Upper lobe of left lung (tissue), 6 donors: ENCODE measurements around the gene OSTN. TPM values are rescaled to one million over a fixed set of nuclear protein-coding genes. Genes with fewer than 3 reads are reported as not detected.
"Not testable (repeated sequence)": the region's sequence is repeated elsewhere in the genome, so short reads cannot be mapped to it uniquely, and the experiment has no call there.

Experiments
- ATAC-seq, 2 donors: fragments of 200-7000 bp; cut with Tn5 transposase; one replicate each; pipeline ENCODE4 v1.9.1; 2022; ENCODE audit warnings: mild to moderate bottlenecking in 2 of 2, moderate library complexity in 2 of 2; ENCODE audit not compliant: low FRiP score in 2 of 2
- DNase-seq, 2 donors: peaks; one replicate each; pipeline ENCODE4 v3.0.0-alpha.2; 2019 to 2020
- H3K27ac ChIP-seq, 4 donors: fragments of 200-600 bp; sonication (generic); one replicate each; pipeline ENCODE4 v1.5.1; 2016 to 2019
- H3K27me3 ChIP-seq, 4 donors: fragments of 200-600 bp; sonication (generic); one replicate each; pipeline ENCODE4 v1.5.1; 2017 to 2019
- H3K36me3 ChIP-seq, 4 donors: fragments of 200-600 bp; sonication (generic); one replicate each; pipeline ENCODE4 v1.5.1; 2016 to 2019
- H3K4me1 ChIP-seq, 4 donors: fragments of 200-600 bp; sonication (generic); one replicate each; pipeline ENCODE4 v1.5.1; 2018 to 2019
- H3K4me3 ChIP-seq, 4 donors: fragments of 200-600 bp; sonication (generic); one replicate each; pipeline ENCODE4 v1.5.1; 2017 to 2019; ENCODE audit warnings: mild to moderate bottlenecking in 2 of 4, moderate library complexity in 1 of 4
- H3K9me3 ChIP-seq, 4 donors: fragments of 200-600 bp; sonication (generic); one replicate each; pipeline ENCODE4 v1.5.1; 2018 to 2019
- CTCF ChIP-seq, 6 experiments: fragments of 450-650 bp in 4 of 6; fragments of 200-600 bp in 2 of 6; sonication (generic) in 2 of 6; IDR thresholded peaks; one replicate each; pipeline ENCODE4 v1.5.1; 2016 to 2019; ENCODE audit warnings: antibody characterized with exemption in 6 of 6
- EP300 ChIP-seq, 4 donors: sonication (generic); formaldehyde crosslinking; IDR thresholded peaks; one replicate each; pipeline ENCODE4 v1.5.1; 2017; ENCODE audit warnings: antibody characterized with exemption in 4 of 4, control low read depth in 2 of 4
- POLR2A ChIP-seq, 4 donors: fragments of 450-650 bp; IDR thresholded peaks; one replicate each; pipeline ENCODE4 v1.5.1; 2016 to 2017; ENCODE audit warnings: antibody characterized with exemption in 4 of 4, mild to moderate bottlenecking in 2 of 4
- POLR2AphosphoS5 ChIP-seq, 2 donors: sonication (generic); formaldehyde crosslinking; IDR thresholded peaks; one replicate each; pipeline ENCODE4 v1.5.1; 2017; ENCODE audit warnings: antibody characterized with exemption in 2 of 2
- WGBS, 2 donors: methylation state at CpG; one replicate each; pipeline ENCODE4 v1.1.5; 2017 to 2018; 5-methylcytosine and 5-hydroxymethylcytosine counted together
- total RNA-seq, 6 donors: library from RNA; depleted of rRNA in 4 of 6; stranded (reverse); fragments of >200 nt in 4 of 6; gene quantifications; one replicate each; pipeline versions ENCODE4 v1.1.0 to v1.2.1, GENCODE V29; 2016 to 2021
- donor health status: DM: no; HTN: no; CAD: no; lungs with moderate emphysema.
- donor health status: DM: no; HTN: yes; CAD: no; lungs with severe emphysema.

Gene OSTN
- total RNA-seq, 6 donors from 2014 or later: not detected

DNA sequence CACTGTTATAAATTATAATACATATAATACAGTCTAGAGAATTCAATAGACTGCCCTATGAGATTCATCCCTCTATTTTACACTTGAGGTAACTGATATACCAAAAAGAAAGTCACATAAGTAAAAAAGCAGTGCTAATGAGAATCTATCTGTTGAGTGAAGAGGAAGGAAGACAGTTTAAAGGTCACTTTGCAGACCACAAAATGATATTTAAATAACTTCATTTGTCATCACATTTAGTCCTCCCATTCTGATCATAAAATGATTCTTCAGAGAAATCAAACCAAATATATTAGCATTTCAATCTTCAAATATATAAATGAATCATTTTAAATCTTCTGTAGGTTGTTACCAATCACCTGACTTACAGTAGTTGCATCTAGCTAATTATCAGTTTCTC is 69.7 kb downstream of the OSTN start:
- Histone ChIP-seq H3K27ac (no peak overlapping the region), H3K4me1 (peaks cover 0 to 3% (median 0%) of the 10 kb centered on the region in 4 donors), H3K9me3 (no peaks in the 10 kb centered on the region), H3K36me3 (no peaks in the 10 kb centered on the region), H3K4me3 (no peak overlapping the region), H3K27me3 (no peaks in the 10 kb centered on the region)
- DNase-seq: no peak
- ATAC-seq: no peak
- no peak for TF ChIP-seq CTCF (IDR thresholded peaks at IDR 0.05)
- no peak for TF ChIP-seq POLR2A (IDR thresholded peaks at IDR 0.05)
- no peak for TF ChIP-seq POLR2AphosphoS5 (IDR thresholded peaks at IDR 0.05)
- no peak for TF ChIP-seq EP300 (IDR thresholded peaks at IDR 0.05)

DNA sequence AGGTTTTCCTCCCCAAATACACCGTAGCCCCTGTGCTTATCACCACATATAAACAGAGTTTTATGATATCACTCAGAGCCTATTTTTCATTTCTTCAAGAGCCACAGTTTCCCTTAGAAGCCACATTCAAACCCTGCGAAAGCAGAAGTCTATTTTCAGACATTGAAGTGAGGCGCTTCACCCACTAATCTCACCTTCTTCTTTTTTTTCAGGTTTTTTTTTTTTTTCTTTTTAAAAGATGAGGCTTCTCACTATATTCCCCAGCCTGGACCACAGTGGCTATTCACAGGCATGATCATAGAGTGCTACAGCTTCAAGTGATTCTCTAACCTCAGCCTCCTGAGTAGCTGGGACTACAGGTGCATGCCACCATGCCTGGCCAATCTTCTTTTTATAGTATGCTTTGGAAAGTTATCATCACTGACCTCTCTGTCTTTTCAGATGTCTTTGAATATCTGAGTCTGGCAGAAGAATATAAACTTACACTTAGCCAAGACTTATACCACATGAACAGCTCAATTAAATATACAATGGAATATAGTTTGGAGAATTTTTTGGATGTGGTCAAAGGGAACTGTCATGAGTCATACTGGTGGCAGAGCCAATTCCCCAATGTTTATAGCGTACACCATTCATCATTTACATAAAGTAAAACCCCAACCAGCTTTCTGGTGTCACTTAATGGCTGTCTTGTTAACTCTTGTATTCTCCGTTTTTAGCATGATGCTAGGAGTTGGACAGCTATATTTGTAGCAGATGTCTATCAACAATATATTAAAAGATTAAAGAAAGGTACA is 70.4 kb downstream of the OSTN start:
- no peak overlapping the region for H3K4me3 ChIP-seq
- H3K27me3 ChIP-seq: no peaks in the 10 kb centered on the region
- H3K27ac ChIP-seq: no peak overlapping the region
- no peaks in the 10 kb centered on the region for H3K36me3 ChIP-seq
- no peak for TF ChIP-seq POLR2AphosphoS5 (IDR thresholded peaks at IDR 0.05)
- no peak for TF ChIP-seq CTCF (IDR thresholded peaks at IDR 0.05)
- TF ChIP-seq POLR2A (IDR thresholded peaks at IDR 0.05): no peak
- TF ChIP-seq EP300 (IDR thresholded peaks at IDR 0.05): no peak
- no peaks in the 10 kb centered on the region for H3K9me3 ChIP-seq
- 71 to 72% methylated on average over 5 of the region's 5 CpGs for WGBS, 2 donors
- H3K4me1 ChIP-seq: no peaks in the 10 kb centered on the region
- ATAC-seq: no peak
- no peak for DNase-seq

GRCh38 chr3:191275244-191275643 is 76.2 kb downstream of the OSTN start:
- DNase-seq, H3K36me3 ChIP-seq: not testable (repeated sequence)

GRCh38 chr3:191275751-191276150 is 76.7 kb downstream of the OSTN start:
- TF ChIP-seq POLR2AphosphoS5 (IDR thresholded peaks at IDR 0.05): no peak
- TF ChIP-seq CTCF (IDR thresholded peaks at IDR 0.05): no peak
- TF ChIP-seq EP300 (IDR thresholded peaks at IDR 0.05): no peak
- H3K4me3 ChIP-seq: no peak overlapping the region
- no peak for ATAC-seq

More at GRCh38 chr3:191275244-191275643, 76.2 kb downstream of the OSTN start:
- not testable (repeated sequence) for H3K27ac ChIP-seq, H3K9me3 ChIP-seq, ATAC-seq, H3K27me3 ChIP-seq, H3K4me3 ChIP-seq, H3K4me1 ChIP-seq
- WGBS, 2 donors: 92 to 94% methylated on average over 14 of the region's 14 CpGs

DNA sequence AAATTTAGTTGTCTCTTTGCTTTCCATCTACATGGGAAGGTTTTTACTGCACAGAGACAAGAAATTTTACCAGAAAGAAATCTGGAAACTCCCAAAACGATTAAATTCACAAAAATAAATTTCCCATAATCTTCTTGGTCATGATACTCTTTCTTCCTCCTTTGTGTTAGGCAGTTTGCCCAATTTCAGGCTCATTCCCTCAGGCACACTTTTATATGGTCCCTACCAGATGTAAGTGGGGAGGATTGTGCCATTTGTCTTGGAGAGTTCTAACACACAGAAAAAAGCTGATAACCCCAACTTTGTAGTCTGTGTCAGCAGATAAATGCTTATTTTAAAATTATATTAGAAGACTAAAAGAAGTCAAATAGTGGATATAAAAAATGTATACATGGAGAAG is 81.1 kb downstream of the OSTN start:
- TF ChIP-seq POLR2AphosphoS5 (IDR thresholded peaks at IDR 0.05) (no peak), CTCF (IDR thresholded peaks at IDR 0.05) (no peak), POLR2A (IDR thresholded peaks at IDR 0.05) (no peak), EP300 (IDR thresholded peaks at IDR 0.05) (no peak)

More at GRCh38 chr3:191275751-191276150, 76.7 kb downstream of the OSTN start:
- no peak for DNase-seq
- no peaks in the 10 kb centered on the region for H3K36me3 ChIP-seq
- H3K27me3 ChIP-seq: no peaks in the 10 kb centered on the region
- H3K27ac ChIP-seq: no peak overlapping the region
- H3K4me1 ChIP-seq: no peaks in the 10 kb centered on the region
- no peaks in the 10 kb centered on the region for H3K9me3 ChIP-seq

More for the DNA sequence above, 81.1 kb downstream of the OSTN start:
- ATAC-seq: no peak
- DNase-seq: no peak
- H3K4me3 ChIP-seq: no peak overlapping the region
- H3K4me1 ChIP-seq: no peaks in the 10 kb centered on the region
- H3K9me3 ChIP-seq: no peaks in the 10 kb centered on the region
- H3K36me3 ChIP-seq: no peaks in the 10 kb centered on the region
- H3K27ac ChIP-seq: no peak overlapping the region
- no peaks in the 10 kb centered on the region for H3K27me3 ChIP-seq
- WGBS, 2 donors: 53 to 55% methylated on average over 1 of the region's 1 CpG
